ENCODE data around the gene PIM1.

Gene PIM1

GRCh38 chr6:37137201-37138090, 32.5 kb upstream of the PIM1 start:
- DNase-seq (ENCODE audit: low read depth) = peak; percentile 96

GRCh38 chr6:37138856-37139229, 31.1 kb upstream of the PIM1 start:
- DNase-seq (ENCODE audit: low read depth) = no peak

GRCh38 chr6:37139230-37139962, 30.6 kb upstream of the PIM1 start:
- DNase-seq (ENCODE audit: low read depth) = no peak

- DNase-seq (ENCODE audit: low read depth) = no peak
Observed at GRCh38 chr6:37140145-37140544, 29.8 kb upstream of the PIM1 start.

- no peak for DNase-seq (ENCODE audit: low read depth)
Observed at GRCh38 chr6:37141281-37142049, 28.5 kb upstream of the PIM1 start.

- no peak for DNase-seq (ENCODE audit: low read depth)
Observed at GRCh38 chr6:37142050-37142614, 27.8 kb upstream of the PIM1 start.

GRCh38 chr6:37143585-37143984, 26.4 kb upstream of the PIM1 start:
- no peak for DNase-seq (ENCODE audit: low read depth)

- DNase-seq (ENCODE audit: low read depth) = no peak
Observed at GRCh38 chr6:37145443-37145842, 24.5 kb upstream of the PIM1 start.

GRCh38 chr6:37146735-37147157, 23.2 kb upstream of the PIM1 start:
- no peak for DNase-seq (ENCODE audit: low read depth)

- DNase-seq (ENCODE audit: low read depth) = no peak
Observed at GRCh38 chr6:37149745-37150144, 20.2 kb upstream of the PIM1 start.

- no peak for DNase-seq (ENCODE audit: low read depth)
Observed at GRCh38 chr6:37150314-37150713, 19.6 kb upstream of the PIM1 start.

GRCh38 chr6:37155394-37156312, 14.3 kb upstream of the PIM1 start:
- no peak for DNase-seq (ENCODE audit: low read depth)

GRCh38 chr6:37158508-37158907, 11.4 kb upstream of the PIM1 start:
- DNase-seq (ENCODE audit: low read depth) = no peak

- no peak for DNase-seq (ENCODE audit: low read depth)
Observed at GRCh38 chr6:37160922-37161778, 8.8 kb upstream of the PIM1 start.

GRCh38 chr6:37162740-37163139, 7.2 kb upstream of the PIM1 start:
- no peak for DNase-seq (ENCODE audit: low read depth)

GRCh38 chr6:37168163-37168758, 1.7 kb upstream of the PIM1 start:
- DNase-seq (ENCODE audit: low read depth) = no peak

GRCh38 chr6:37168811-37169495, 999 bp upstream of the PIM1 start:
- DNase-seq (ENCODE audit: low read depth) = no peak

GRCh38 chr6:37170273-37171200, 585 bp downstream of the PIM1 start:
- no peak for DNase-seq (ENCODE audit: low read depth)

All from HS-5 (cell line).